ENCODE data around the gene CD44.

CD44 gene

GRCh38 chr11:35200811-35201341 is 61.9 kb downstream of the CD44 start:
- no peak for TF ChIP-seq CTCF (IDR thresholded peaks at IDR 0.05; ENCODE audit: control insufficient read depth, insufficient read depth, low read depth, low read length, missing control alignments)
- DNase-seq (ENCODE audit: low read depth), result no peak
- H3K4me3 ChIP-seq (ENCODE audit: control insufficient read depth, low read depth, low read length), result no peak overlapping the region

- no peak for DNase-seq (ENCODE audit: low read depth)
- no peak for TF ChIP-seq CTCF (IDR thresholded peaks at IDR 0.05; ENCODE audit: control insufficient read depth, insufficient read depth, low read depth, low read length, missing control alignments)
- no peak overlapping the region for H3K4me3 ChIP-seq (ENCODE audit: control insufficient read depth, low read depth, low read length)
These were observed 65.6 kb downstream of the CD44 start for GRCh38 chr11:35204614-35205013.

- no peak for DNase-seq (ENCODE audit: low read depth)
- H3K4me3 ChIP-seq (ENCODE audit: control insufficient read depth, low read depth, low read length), result no peak overlapping the region
- no peak for TF ChIP-seq CTCF (IDR thresholded peaks at IDR 0.05; ENCODE audit: control insufficient read depth, insufficient read depth, low read depth, low read length, missing control alignments)
These were observed 67.6 kb downstream of the CD44 start for GRCh38 chr11:35206616-35207015.

- no peak for DNase-seq (ENCODE audit: low read depth)
- H3K4me3 ChIP-seq (ENCODE audit: control insufficient read depth, low read depth, low read length), result no peak overlapping the region
- TF ChIP-seq CTCF (IDR thresholded peaks at IDR 0.05; ENCODE audit: control insufficient read depth, insufficient read depth, low read depth, low read length, missing control alignments), result no peak
These were observed 68.8 kb downstream of the CD44 start for GRCh38 chr11:35207471-35208403.

- no peak for DNase-seq (ENCODE audit: low read depth)
- no peak for TF ChIP-seq CTCF (IDR thresholded peaks at IDR 0.05; ENCODE audit: control insufficient read depth, insufficient read depth, low read depth, low read length, missing control alignments)
- H3K4me3 ChIP-seq (ENCODE audit: control insufficient read depth, low read depth, low read length), result no peak overlapping the region
These were observed 69.8 kb downstream of the CD44 start for GRCh38 chr11:35208795-35209194.

GRCh38 chr11:35210876-35211546 is 72.0 kb downstream of the CD44 start:
- DNase-seq (ENCODE audit: low read depth), result no peak
- no peak for TF ChIP-seq CTCF (IDR thresholded peaks at IDR 0.05; ENCODE audit: control insufficient read depth, insufficient read depth, low read depth, low read length, missing control alignments)

More at GRCh38 chr11:35210876-35211546, 72.0 kb downstream of the CD44 start:
- no peak overlapping the region for H3K4me3 ChIP-seq (ENCODE audit: control insufficient read depth, low read depth, low read length)
